KOPT-K1 (cell line): Measurements from ENCODE around the gene KCND2.

ENCODE experiments used
- H3K27ac ChIP-seq: fragments of 200-600 bp; sonication (generic); 2 replicates; pipeline ENCODE4 v1.5.1; 2016; ENCODE audit warnings: antibody characterized with exemption, mild to moderate bottlenecking, low read depth, low read length; ENCODE audit not compliant: poor library complexity, severe bottlenecking
- H3K36me3 ChIP-seq: fragments of 200-600 bp; sonication (generic); 2 replicates; pipeline ENCODE4 v1.5.1; 2017; ENCODE audit warnings: antibody characterized with exemption, mild to moderate bottlenecking, low read length, moderate library complexity; ENCODE audit not compliant: insufficient read depth
- H3K9me3 ChIP-seq: fragments of 200-600 bp; sonication (generic); 2 replicates; pipeline ENCODE4 v1.5.1; 2017; ENCODE audit warnings: antibody characterized with exemption, low read length, mild to moderate bottlenecking; ENCODE audit not compliant: insufficient read depth, poor library complexity, severe bottlenecking

KCND2 gene

DNA sequence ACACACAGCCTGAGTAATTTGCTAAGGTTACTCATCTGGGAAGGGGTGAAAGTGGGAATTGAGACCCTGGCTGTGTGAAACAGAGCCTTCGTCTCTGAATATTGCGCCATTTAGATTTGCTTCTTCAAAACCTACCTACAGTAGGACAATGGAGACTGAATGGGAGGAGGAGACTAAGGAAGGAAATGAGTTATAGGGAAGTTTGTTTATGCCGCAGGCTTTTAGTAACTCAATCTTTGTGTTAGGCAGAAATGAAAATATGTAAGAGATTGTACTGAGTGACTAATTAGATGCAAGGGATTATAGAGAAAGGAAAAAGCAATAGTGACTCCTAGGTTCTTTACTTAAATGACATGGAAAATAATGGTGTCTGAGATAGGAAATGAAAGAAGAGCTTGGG is 80.2 kb downstream of the KCND2 start:
- Histone ChIP-seq H3K36me3 (no peaks in the 10 kb centered on the region), H3K27ac (no peak overlapping the region), H3K9me3 (no peaks in the 10 kb centered on the region)

DNA sequence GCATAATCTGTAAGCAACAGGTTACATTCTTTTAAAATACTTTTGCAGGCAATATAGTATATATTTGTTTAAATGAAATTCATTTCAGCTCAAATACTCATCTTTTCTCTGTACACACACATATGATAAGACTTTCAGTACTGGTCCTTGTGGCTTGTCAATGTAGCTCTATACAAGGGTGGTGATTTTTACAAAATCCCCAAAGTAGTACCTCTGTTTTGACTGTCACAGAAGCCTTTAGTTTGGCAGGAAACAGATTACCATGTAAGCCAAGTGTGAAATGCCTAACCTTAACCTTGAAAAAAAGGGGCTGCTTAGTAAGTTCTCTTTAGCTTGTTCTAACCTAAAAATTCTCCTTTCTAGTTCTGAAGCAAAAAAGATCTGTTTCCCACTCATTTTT is 87.9 kb downstream of the KCND2 start:
- no peaks in the 10 kb centered on the region for H3K36me3 ChIP-seq
- no peaks in the 10 kb centered on the region for H3K9me3 ChIP-seq
- H3K27ac ChIP-seq, result no peak overlapping the region

DNA sequence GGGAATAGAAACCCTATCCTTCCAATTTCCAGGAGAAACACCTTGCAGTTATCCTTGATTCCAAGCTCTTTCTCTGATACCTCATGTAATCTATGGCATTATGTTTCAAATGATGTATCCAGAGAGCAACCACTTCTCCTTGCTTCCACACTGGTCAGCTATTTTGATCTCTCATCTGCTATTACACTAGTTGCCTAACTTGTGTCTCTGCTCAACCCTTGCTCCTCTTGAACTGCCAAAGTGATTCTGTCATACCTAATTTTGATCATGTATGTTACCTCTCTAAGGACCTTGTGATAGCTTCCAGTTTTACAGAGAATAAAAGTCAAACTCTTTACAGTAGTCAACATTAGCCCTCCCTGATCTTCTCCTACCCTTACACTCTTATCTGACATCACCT is 90.4 kb downstream of the KCND2 start:
- Histone ChIP-seq H3K36me3 (no peaks in the 10 kb centered on the region), H3K9me3 (no peaks in the 10 kb centered on the region), H3K27ac (no peak overlapping the region)

DNA sequence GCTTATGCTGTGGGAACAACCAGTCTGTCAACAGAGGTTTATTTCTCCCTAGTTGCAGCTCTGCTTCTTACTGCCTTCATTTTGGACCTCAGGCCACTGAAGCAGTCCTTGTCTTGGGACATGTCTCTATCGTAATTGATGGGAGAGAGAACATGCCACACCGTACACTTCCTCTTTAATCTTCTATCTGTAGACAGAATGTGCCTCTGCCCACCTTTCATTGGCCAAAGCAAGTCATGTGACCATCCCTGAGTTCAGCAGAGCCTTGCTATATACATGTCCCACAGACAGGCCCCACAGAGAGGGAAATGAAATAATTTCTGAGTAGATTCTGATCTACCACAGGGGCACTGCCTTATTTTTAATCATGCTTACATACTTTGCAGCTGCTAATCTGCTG is 98.0 kb downstream of the KCND2 start:
- no peaks in the 10 kb centered on the region for H3K9me3 ChIP-seq
- H3K36me3 ChIP-seq, result no peaks in the 10 kb centered on the region
- H3K27ac ChIP-seq, result no peak overlapping the region

DNA sequence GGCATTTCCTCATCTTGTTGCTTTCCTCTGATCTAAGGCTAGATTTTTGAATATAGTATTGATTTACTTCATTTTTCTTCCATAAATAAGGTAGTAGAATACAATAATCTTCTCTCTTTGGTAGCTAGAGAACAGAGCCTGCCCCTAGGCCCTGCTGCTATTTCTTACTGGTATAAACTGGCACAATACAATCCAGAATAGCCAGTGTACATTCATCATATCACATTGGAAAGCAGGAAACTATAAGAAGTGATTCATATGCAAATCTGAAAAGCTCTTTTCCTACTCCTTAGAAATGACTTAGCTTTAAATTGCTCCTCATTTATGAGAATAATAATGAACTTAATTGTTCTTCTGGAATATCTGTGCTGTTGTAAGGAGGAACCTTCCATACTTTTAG is 100.2 kb downstream of the KCND2 start:
- no peak overlapping the region for H3K27ac ChIP-seq
- no peaks in the 10 kb centered on the region for H3K9me3 ChIP-seq
- H3K36me3 ChIP-seq, result no peaks in the 10 kb centered on the region

DNA sequence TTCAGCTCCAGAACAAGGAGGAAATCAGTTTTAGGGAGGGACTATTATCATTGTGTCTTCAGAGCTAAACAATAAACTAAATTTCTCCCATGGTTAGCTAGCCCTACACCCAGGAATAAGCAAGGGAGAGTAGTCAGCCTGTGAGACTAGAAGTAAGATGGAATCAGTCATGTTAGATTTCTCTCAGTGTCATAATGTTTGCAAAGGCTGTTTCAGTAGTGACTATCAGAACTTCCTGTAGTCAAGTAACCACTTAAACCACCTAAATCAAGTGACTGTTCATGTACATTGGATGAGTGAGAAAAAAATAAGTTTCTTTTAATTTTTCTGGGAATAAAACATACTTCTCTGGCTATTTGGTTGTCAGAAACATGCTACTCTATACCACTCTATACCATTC is 121.6 kb downstream of the KCND2 start:
- H3K27ac ChIP-seq, result no peak overlapping the region
- H3K36me3 ChIP-seq, result no peaks in the 10 kb centered on the region
- H3K9me3 ChIP-seq, result no peaks in the 10 kb centered on the region

DNA sequence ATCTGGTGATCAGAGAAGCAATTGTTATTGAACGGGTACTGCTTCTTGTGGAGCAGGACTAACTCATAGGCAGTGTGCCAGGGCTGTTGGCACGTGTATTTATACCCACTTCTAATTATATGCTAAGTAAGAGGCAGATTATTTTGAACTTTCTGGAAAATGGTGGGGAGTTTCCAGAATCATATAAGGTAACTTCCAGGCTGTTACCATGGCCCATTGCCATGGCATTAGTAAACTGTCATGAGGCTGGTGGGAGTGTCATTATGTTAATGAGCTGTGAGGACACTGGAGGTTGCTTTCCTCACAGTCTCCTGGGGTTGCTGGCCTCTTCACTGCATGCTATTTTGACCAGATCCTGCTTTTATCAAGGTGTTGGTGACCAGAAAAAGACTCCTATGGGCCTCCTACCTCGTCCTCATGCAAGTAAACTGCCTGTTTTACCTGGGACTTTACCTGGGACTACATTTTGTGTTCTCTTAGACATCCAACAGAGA is 122.6 kb downstream of the KCND2 start:
- Histone ChIP-seq H3K36me3 (no peaks in the 10 kb centered on the region), H3K27ac (no peak overlapping the region), H3K9me3 (no peaks in the 10 kb centered on the region)

DNA sequence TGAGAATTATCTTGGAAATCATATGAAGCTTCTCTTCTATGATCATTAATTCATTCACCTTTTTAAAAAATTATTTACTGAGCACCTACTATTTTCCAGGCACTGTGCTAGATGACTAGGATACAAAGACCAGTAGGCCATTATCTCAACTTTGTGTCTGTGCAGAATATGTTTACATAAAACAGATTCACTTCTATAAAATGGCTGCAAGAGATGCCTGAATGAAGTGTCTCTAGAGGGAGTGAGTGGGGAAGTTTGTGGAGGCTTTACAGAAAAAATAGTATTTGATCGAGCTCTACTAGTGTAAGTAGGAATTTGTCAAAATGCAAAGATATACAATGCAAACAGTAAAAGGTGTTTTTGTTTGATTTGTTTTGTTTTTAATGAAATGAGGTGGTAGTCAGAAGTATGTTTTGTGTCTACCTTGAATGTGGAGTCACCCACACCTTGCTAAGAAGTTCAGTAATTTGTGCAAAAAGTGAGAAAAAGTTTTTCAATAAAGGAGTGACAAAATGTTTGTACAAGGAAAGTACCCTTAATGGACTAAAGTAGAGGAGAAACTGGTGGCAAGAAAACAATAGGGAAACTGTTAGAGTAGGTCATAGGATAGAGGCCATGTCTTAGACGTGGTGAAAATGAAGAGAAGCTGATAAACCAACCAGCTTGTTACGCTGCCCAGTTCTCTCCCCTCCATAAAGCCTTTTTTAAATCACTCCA is 125.5 kb downstream of the KCND2 start:
- H3K36me3 ChIP-seq, result no peaks in the 10 kb centered on the region
- no peaks in the 10 kb centered on the region for H3K9me3 ChIP-seq
- H3K27ac ChIP-seq, result no peak overlapping the region

DNA sequence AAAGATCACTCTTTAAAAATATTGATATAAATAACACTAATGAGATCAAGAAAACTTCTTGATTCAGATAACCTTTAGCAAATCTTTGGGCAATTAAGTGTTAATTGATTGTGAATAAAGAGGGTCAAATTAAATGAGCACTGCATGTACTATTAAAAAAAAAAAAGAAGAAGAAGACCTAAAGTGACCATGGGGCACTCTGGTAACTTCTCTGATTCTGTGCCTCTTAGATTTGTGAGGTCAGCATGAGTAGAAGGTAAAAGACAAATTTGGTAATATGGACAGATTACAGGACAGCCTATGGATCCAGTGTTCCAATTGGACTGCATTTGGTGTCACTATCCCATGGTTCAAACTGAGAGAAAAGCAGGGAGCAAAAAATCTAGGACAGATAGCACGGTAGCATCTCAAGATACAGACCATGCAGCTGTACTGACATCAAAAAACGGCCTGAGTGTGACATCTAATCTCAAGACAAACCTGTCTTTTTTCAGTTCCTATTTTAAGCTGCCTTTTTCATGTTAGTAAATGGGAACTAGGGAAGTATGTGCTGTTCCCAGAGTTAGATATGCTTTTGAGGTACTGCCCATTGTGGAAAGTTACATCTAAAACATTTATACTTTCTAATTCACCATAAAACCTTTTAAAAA is 128.0 kb downstream of the KCND2 start:
- Histone ChIP-seq H3K27ac (no peak overlapping the region), H3K36me3 (no peaks in the 10 kb centered on the region), H3K9me3 (no peaks in the 10 kb centered on the region)

DNA sequence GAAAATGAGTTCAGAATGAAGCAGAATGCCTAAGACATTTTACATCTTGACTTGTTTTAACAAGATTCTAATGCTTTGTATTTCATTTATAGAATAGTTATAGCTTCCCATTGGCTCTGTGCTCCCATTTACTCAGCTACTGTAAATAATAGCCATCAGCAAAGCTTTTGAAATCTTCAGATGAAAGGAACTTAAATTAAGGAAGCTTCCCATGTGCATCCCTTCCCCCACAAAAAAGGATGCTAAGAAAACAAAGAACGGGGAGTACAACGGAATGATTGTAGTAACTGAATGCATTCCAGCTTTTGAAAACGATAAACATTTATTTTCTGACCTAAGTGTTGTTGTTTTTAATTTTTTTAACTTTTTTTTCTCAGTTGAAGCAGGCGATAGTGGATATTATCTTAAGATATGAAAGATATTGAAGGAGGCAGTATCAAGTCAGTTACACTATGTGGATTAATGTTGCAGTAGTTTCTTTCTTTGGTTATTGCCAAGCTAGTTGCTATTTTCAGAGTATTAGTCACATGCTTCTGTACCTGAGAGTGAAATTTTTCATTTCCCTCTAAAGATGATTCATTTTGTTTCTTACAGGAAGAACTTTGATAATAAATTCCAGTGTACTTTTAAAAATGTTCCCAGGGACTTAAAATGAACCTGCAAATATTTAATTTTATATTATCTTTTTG is 129.2 kb downstream of the KCND2 start:
- Histone ChIP-seq H3K36me3 (no peaks in the 10 kb centered on the region), H3K9me3 (no peaks in the 10 kb centered on the region), H3K27ac (no peak overlapping the region)

DNA sequence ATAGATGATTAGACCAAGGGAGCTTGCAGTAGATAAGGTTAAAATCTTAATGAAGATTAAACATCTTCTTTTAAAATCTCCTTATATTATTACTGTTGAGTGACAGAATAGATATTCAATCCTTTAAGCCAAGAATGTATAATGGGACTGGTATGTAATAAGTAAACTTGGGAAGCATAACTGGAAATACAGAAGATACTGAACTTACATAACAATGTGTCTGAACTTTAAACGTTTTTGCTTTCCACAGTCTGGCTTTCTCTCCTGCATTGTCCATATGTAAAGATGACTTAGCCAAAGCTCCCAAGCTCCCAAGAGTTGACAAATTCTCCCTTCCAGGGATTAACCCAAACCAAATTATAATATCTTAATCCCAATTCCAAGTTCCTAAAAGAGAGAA is 129.8 kb downstream of the KCND2 start:
- no peak overlapping the region for H3K27ac ChIP-seq
- no peaks in the 10 kb centered on the region for H3K36me3 ChIP-seq
- no peaks in the 10 kb centered on the region for H3K9me3 ChIP-seq

DNA sequence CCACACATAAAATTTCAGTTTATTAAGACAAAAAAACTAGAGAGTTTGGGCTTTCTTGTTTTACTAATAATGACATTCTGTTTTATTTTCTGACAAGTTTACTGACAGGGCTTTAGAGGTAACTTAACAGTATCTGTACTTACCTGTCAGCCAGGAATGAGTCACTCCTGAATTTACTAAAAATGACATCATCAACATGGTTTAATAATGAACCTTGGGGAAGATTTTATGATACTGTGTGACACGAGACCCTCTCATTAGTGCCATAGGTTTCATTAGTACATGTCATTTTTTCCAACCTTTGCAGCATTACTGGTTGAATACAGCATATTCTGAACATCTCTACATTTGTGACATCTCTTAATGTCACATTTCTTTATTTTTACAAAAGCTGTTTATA is 131.1 kb downstream of the KCND2 start:
- Histone ChIP-seq H3K9me3 (no peaks in the 10 kb centered on the region), H3K36me3 (no peaks in the 10 kb centered on the region), H3K27ac (no peak overlapping the region)

DNA sequence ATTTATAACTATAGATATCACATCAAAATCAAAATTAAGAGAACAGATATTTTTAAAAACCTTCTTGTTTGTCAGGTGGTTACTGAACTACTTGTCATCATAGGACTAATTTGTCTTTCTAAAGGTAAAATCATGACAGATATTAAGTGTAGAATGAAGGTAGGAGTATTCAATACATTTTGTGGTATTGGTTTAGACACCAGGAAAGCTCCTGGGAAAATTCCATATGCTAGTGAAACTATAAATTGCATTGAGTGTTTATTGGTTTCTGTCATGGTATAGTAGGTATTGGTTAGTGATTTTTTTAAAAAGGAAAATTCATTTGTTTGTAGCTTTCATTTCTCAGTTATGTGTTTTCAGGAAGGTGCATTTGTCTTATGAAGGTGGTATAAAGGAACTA is 132.7 kb downstream of the KCND2 start:
- Histone ChIP-seq H3K9me3 (no peaks in the 10 kb centered on the region), H3K27ac (no peak overlapping the region), H3K36me3 (no peaks in the 10 kb centered on the region)

DNA sequence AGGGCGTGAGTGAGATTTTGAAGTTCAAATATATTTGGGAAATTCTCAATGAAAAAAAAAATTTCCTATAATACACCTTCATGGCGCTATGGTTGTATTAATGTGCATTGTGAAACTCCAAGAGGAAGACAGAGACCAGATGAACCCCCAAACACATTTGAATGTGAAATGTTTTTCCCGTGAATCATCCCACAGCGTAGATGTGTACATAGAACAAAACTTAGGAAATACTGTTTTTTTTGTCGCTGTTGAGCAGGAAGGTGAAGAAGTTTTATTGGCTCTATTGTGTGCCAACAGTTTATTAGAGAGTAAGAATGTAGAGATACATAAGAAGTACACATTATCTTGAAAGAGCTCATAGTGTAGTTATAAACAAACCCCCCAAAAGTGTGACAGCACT is 134.0 kb downstream of the KCND2 start:
- no peaks in the 10 kb centered on the region for H3K9me3 ChIP-seq
- H3K36me3 ChIP-seq, result no peaks in the 10 kb centered on the region
- H3K27ac ChIP-seq, result no peak overlapping the region

DNA sequence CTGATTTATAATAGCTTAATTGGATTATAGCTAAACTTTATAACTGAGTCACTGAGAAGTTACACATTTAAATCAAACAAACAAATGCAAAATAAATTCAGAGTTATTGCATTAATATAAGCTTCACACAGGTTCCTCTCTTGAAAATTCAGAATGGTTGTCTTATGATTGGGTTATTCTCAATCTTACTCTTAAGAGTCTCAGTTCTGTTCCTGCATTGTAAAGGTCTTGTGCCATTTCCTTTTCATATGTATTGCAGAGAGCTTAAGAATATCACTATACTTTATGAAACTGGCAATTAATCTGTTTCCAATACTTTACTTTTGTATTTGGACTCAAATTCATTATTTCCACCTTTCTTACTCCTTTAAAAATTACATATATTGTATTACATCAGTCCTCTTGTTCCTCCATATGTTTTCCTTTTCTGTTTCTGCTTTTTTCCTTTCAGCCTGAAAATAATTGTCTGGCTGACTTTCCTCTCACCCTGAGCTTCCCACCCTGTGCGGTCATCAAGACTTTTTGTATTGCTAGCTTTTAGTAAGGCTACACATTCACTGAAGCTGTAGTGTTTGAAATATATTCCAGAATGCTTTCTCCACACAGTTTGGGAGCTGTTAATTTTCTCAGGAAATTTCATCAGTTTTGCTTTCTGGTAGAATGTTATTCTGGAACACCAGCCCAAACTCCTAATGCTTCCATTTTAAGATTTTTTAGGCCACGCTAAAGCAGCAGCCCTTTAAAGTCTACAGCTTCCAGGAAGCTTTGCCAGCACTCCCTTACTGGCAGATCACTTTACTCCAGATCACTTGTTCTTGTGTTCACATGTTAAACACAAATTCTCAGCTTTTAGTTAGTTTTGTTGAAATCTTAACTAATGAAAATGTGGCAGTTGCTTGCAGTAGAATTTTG is 139.4 kb downstream of the KCND2 start:
- H3K36me3 ChIP-seq, result no peaks in the 10 kb centered on the region
- H3K9me3 ChIP-seq, result no peaks in the 10 kb centered on the region
- H3K27ac ChIP-seq, result no peak overlapping the region
